ENCODE data around the gene MIS12.

MIS12 gene

DNA sequence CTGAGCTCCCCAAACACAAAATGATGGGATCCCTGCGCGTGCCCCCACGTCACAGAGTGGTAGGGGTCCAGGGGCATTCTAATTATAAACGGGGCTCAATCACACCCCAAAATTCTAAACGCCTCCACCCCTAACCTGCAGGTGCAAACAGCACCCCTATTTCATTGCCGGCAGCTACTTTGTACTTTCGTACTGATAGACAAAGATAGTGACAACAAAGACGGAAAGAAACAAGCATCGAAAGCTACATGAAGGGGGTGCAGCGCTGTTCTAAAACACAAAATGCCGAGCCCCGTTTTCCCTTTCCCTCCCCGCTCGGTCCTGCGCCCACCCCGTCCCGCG lies 13.9 kb downstream of the MIS12 start:
- DNase-seq (ENCODE audit: low read depth): no peak

DNA sequence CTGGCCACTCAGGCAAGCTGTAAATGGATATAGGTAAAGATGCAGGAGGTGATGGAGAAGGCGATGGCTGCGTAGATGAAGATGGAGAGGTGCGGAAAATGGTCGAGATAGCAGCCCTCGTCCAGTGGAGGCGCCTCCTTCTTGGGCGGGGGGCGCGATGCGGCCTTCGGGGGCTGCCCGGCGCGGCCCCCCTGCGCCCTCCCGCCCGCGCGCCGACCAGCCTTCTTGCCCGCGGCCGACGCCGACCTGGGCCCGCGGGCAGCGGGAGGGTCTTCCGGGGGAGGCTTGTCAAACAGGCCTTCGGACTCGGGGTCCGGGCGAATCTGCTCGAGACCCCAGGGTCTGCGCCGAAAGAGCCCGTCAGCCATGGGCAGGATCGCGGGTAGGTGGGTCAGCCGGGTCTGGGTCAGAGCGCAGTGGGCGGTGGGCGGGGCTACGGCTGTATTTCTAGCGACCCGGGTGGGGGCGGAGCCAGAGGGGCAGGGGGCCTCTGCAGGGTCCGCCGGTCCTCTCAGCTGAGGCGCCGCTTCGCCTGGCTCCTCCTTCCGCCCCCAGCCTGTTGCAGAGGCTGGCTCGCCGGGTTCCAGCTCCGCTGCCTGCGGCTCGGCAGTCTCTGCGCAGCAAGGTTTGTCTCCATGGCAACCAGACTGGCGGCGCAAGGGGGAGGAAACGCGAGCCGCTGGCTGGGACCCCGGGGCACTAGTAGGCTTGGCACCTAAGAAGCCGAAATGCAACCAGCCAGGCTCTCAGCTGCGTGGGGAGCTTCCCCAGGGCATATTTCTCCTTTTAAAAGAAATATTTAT lies 14.4 kb downstream of the MIS12 start:
- peak; percentile 53 for DNase-seq (ENCODE audit: low read depth)

DNA sequence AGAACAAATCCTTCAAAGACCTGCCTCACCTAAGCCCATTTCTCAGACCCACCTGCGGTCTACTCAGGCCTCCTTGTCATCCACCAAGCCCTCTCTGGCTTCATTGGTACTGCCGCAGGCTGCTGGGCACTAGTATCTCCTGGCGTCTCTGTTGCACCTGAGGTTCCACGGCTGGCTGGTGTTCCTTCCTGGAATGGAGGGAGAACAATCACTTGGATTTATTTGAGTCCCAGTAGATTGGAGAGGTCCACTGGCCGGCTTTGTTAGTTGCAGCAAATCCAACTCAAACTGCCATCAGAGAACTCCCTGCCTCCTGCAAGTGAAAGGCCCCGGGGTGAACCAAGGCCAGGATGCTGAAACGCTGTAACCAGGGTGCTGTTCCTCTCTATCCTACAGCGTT lies 15.3 kb downstream of the MIS12 start:
- no peak for DNase-seq (ENCODE audit: low read depth)

DNA sequence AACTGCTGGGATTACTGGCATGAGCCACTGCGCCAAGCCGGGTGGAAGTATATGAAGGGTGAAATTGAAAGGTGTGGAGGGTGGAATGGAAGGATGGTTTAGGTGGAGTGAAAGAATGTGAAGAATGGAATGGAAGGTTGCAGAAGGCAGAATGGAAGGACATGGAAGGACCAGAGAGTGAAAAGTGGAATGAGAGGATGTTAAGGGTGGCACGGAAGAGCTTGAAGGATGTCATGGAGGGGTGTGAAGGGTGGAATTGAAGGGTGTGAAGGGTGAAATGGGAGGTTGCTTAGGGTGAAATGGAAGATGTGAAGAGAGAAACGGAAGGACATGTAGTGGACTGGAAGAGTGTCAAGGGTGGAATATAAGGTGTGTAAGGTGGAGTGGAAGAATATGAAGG lies 16.2 kb downstream of the MIS12 start:
- DNase-seq (ENCODE audit: low read depth): no peak

DNA sequence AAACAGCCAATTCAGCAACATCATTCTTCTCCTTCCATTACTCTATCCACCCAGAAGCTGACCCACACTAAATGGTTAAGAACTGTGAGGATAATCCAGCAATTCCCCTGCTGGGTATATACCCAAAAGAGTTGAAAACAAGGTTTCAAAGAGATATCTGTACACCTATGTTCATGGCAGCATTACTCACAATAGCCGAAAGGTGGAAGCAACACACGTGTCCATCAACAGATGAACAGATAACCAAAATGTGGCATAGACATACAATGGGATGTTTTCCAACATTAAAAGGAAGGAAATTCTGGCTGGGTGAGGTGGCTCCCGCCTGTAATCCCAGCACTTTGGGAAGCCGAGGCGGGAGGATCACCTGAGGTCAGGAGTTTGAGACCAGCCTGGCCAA lies 19.9 kb downstream of the MIS12 start:
- no peak for DNase-seq (ENCODE audit: low read depth)

- no peak for DNase-seq (ENCODE audit: low read depth)
Measured at GRCh38 chr17:5508810-5509209, 22.4 kb downstream of the MIS12 start.

- DNase-seq (ENCODE audit: low read depth): no peak
Measured at GRCh38 chr17:5509482-5509881, 23.1 kb downstream of the MIS12 start.

DNA sequence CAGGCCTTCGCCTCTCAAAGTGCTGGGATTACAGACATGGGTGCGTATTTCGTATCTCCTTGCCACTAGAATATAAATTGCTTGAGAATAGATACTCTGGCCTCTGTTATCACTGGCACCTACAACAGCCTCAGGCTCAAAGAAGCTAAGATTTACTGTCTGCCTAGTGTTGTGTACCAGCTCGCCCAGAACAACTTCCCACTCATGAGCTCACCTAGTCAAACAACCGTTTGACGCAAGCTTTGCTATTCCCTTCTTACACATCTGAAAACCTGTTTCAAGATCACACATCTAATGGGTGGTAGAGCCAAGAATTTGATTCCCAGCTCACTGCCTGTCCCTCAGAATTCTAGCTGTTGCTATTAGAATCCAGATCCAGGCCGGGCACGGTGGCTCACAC lies 24.4 kb downstream of the MIS12 start:
- no peak for DNase-seq (ENCODE audit: low read depth)

- no peak for DNase-seq (ENCODE audit: low read depth)
Measured at GRCh38 chr17:5511401-5512225, 25.2 kb downstream of the MIS12 start.

GRCh38 chr17:5513628-5514027 lies 27.3 kb downstream of the MIS12 start:
- DNase-seq (ENCODE audit: low read depth): no peak

- DNase-seq (ENCODE audit: low read depth): no peak
Measured at GRCh38 chr17:5514976-5515375, 28.6 kb downstream of the MIS12 start.

DNA sequence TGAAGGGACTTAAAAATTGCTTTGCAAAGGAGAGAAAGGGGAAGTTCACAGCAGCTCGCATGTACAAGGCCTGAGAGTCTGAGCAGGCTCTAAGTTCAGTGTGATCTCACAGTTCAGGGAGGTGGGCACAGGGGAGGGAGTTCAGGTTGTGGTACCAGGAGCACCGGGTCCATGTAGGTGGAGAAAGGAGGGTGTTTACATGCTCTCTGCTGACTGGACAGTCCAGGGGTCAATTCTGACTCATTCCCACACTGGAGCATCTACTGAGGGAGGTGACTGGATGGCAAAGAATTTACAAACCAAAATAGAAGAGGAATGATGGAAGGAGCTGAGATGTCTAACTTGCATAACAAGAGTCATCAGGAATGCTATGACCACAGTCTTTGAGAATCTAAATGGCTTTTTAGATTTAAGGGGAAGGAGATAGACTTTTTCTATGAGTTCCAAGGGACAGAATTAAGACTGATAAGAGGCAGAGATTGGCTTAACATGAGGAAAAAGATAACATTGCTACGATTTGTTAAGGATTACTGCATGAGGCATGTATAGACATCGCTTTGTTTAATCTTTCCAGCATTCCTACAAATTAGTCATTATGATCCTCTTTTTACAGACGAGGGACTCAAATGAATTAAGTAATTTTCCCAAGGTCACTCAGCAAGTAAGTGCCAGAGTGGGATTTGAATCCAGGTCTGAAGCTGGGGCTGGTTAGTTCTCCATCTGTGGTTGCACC lies 29.9 kb downstream of the MIS12 start:
- no peak for DNase-seq (ENCODE audit: low read depth)

- DNase-seq (ENCODE audit: low read depth): no peak
Measured at GRCh38 chr17:5522476-5522875, 36.1 kb downstream of the MIS12 start.

- no peak for DNase-seq (ENCODE audit: low read depth)
Measured at GRCh38 chr17:5523249-5523648, 36.9 kb downstream of the MIS12 start.

DNA sequence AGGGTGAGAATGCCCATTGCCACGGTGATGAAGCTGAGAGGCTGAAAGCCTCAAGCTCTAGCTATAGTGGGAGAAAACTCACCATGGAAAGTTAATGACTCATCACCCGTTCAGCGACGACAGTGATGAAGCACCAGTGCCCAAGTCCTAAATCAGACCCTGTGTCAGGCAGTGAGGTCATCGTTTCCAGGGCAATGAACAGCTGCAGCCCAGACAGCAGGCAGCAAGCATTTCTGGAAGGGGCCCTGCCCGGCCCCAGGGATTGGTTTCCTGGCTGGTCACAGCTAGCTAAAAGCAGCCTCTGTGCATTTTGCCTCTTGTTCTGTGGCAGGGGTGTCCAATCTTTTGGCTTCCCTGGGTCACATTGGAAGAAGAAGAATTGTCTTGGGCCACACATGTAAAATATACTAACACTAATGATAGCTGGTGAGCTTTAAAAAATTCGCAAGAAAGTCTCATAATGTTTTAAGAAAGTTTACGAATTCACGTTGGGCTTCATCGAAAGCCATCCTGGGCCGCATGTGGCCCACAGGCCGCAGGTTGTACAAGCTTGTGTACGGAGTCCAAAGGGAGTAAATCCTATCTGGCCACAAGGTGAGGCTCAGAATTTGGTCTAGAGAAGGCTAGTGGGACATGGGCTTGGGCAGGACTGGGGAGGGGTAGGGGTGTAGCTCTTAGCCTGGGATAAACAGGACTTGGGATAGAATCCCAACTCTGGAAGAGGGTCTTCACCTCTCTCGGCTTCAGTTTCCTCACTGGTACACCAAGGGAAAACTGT lies 40.6 kb downstream of the MIS12 start:
- DNase-seq (ENCODE audit: low read depth): no peak

GRCh38 chr17:5527601-5528250 lies 41.4 kb downstream of the MIS12 start:
- DNase-seq (ENCODE audit: low read depth): no peak

DNA sequence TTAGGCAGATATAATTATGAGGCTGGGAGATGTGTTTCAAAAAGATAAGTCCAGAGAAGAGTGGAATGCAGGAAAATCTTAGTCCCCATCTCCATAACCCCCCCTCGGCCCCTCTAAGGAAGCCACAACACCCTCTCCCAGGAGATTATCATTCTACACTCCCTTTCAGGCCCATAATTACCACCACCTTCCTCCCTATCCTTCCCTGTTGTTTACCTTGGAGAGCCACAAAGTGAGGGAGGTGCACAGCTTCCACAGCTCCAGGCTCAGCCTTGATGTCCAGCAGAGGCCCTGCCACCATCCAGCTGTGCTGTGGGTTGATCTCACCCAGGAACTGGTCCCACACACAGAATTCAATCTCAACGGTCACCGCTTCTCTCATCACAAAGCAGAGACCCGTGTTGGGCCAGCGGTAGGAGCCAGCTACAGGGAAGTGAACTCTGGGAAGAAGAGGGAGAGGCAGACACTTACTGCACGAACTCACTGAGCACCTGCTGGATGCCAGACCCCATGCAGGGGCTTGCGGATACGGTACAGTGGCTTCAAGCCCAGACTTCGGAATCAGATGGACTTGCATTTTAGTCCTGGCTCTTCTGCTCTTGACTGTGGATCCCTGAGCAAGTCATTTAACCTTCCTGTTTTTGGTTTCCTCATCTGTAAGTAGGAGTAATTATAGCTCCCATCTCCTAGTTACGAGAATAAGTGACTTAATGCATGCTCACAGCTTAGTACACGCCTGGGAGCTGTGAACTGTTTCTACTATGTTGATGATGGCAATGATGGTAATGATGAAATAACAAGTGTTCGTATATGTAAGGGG lies 44.1 kb downstream of the MIS12 start:
- no peak for DNase-seq (ENCODE audit: low read depth)

DNA sequence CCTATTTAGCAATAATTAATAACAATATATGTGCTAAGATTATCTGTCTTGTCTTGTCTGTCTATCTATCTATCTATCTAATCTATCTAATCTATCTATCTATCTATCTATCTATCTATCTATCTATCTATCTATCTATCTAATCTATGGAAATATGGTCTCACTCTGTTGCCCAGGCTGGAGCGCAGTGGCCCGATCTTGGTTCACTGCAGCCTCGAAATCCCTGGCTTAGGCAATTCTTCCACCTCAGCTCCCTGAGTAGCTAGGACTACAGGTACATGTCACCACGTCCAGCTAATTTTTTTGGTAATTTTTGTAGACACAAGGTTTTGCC lies 44.7 kb downstream of the MIS12 start:
- DNase-seq (ENCODE audit: low read depth): no peak

DNA sequence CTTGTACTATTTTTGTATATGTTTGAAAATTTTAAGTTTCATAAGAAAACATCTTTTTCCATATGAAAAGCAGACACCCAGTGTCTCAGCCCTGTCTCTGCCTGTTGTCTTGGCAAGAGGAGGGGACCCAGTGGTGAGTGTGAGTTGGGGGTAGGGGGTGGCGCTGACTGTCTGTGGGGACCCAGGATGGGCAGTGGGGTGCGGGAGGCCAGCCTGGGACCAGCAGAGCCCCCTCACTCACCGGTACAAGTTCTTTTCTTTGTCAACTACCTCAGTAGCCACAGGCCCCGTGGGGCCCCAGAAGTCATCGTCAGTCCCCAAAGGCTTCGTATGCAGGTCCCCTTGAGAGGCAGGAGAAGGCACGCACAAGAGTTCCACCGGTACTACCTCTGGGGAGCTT lies 46.2 kb downstream of the MIS12 start:
- DNase-seq (ENCODE audit: low read depth): no peak

- no peak for DNase-seq (ENCODE audit: low read depth)
Measured at GRCh38 chr17:5533486-5534315, 47.3 kb downstream of the MIS12 start.
